Endothelial cell (in vitro differentiated cells): Measurements from ENCODE around the gene TFDP1. TPM values are rescaled to one million over a fixed set of nuclear protein-coding genes. Genes with fewer than 3 reads are reported as not detected.

ENCODE experiments used
- DNase-seq: peaks from one replicate; pipeline ENCODE4 v3.0.0; 2021; ENCODE audit warnings: low spot score
- H3K27ac Mint-ChIP-seq: one replicate; pipeline ENCODE4 v1.8.0; 2021; ENCODE audit warnings: mixed read lengths, inconsistent platforms; ENCODE audit not compliant: unreplicated experiment
- H3K27me3 Mint-ChIP-seq: one replicate; pipeline ENCODE4 v1.8.0; 2021; ENCODE audit warnings: mild to moderate bottlenecking, moderate library complexity, mixed read lengths, inconsistent platforms; ENCODE audit not compliant: unreplicated experiment
- H3K36me3 Mint-ChIP-seq: one replicate; pipeline ENCODE4 v1.8.0; 2021; ENCODE audit warnings: mild to moderate bottlenecking, low read depth, mixed read lengths, inconsistent platforms; ENCODE audit not compliant: unreplicated experiment
- H3K4me1 Mint-ChIP-seq: one replicate; pipeline ENCODE4 v1.8.0; 2021; ENCODE audit warnings: mild to moderate bottlenecking, mixed read lengths, inconsistent platforms; ENCODE audit not compliant: unreplicated experiment
- H3K4me3 Mint-ChIP-seq: one replicate; pipeline ENCODE4 v1.8.0; 2021; ENCODE audit warnings: mild to moderate bottlenecking, mixed read lengths, inconsistent platforms; ENCODE audit not compliant: unreplicated experiment
- H3K9me3 Mint-ChIP-seq: one replicate; pipeline ENCODE4 v1.8.0; 2021; ENCODE audit warnings: mixed read lengths, inconsistent platforms; ENCODE audit not compliant: unreplicated experiment
- CTCF ChIP-seq: fragments of 200-600 bp; sonication (generic); IDR thresholded peaks from one replicate; pipeline ENCODE4 v1.5.0; 2021; ENCODE audit warnings: antibody characterized with exemption; ENCODE audit not compliant: unreplicated experiment
- total RNA-seq: library from RNA; stranded (reverse); fragmentation: NEBNext Ultra II Directional; extraction: Animal tissue kit (Norgen Biotek cat#: 25700); gene quantifications from one replicate; pipeline ENCODE4 v1.2.1, GENCODE V29; 2021; ENCODE audit not compliant: unreplicated experiment

The TFDP1 gene
- total RNA-seq, 1 donor from 2014 or later = 65.8 TPM

- Mint-ChIP-seq H3K27me3 (peaks cover 14% of the 10 kb centered on the region), H3K27ac (peak overlapping the region; percentile 88), H3K4me3 (peak overlapping the region; percentile 96), H3K4me1 (peaks cover 12% of the 10 kb centered on the region), H3K36me3 (peaks cover 24% of the 10 kb centered on the region), H3K9me3 (no peaks in the 10 kb centered on the region)
- no peak for TF ChIP-seq CTCF
- no peak for DNase-seq
Observed at GRCh38 chr13:113584870-113585671, 518 bp downstream of the TFDP1 start.

- H3K27ac Mint-ChIP-seq = peak overlapping the region; percentile 88
- H3K4me1 Mint-ChIP-seq = peaks cover 12% of the 10 kb centered on the region
- peaks cover 24% of the 10 kb centered on the region for H3K36me3 Mint-ChIP-seq
- no peaks in the 10 kb centered on the region for H3K9me3 Mint-ChIP-seq
- DNase-seq = no peak
- peak overlapping the region; percentile 96 for H3K4me3 Mint-ChIP-seq
- no peak for TF ChIP-seq CTCF
- H3K27me3 Mint-ChIP-seq = peaks cover 16% of the 10 kb centered on the region
Observed at GRCh38 chr13:113585896-113586295, 1.3 kb downstream of the TFDP1 start.

- H3K9me3 Mint-ChIP-seq = no peaks in the 10 kb centered on the region
- no peak overlapping the region for H3K27ac Mint-ChIP-seq
- peaks cover 30% of the 10 kb centered on the region for H3K36me3 Mint-ChIP-seq
- no peak for DNase-seq
- H3K4me3 Mint-ChIP-seq = peak overlapping the region; percentile 51
- H3K27me3 Mint-ChIP-seq = peaks cover 17% of the 10 kb centered on the region
- no peak for TF ChIP-seq CTCF
- H3K4me1 Mint-ChIP-seq = peaks cover 12% of the 10 kb centered on the region
Observed at GRCh38 chr13:113586661-113587479, 2.3 kb downstream of the TFDP1 start.

GRCh38 chr13:113588394-113589111 is 4.0 kb downstream of the TFDP1 start:
- Mint-ChIP-seq H3K27ac (peak overlapping the region; percentile 70), H3K27me3 (peaks cover 15% of the 10 kb centered on the region), H3K36me3 (peaks cover 32% of the 10 kb centered on the region), H3K4me3 (peak overlapping the region; percentile 43), H3K9me3 (no peaks in the 10 kb centered on the region), H3K4me1 (peaks cover 12% of the 10 kb centered on the region)
- TF ChIP-seq CTCF = no peak
- DNase-seq = no peak
